HT-29 (cell line): ENCODE data around the gene PCDHGB2. TPM values are rescaled to one million over a fixed set of nuclear protein-coding genes. Genes with fewer than 3 reads are reported as not detected.

Experiments used
- total RNA-seq: library from RNA; depleted of rRNA; stranded (reverse); fragments of >200 nt; shearing (Covaris generic); gene quantifications from 2 replicates; pipeline ENCODE4 v1.2.3, GENCODE V29; 2014; rRNA removed

PCDHGB2 gene
- total RNA-seq, 1 experiment from 2014 or later = not detected

Other genes starting within 250 kb of the PCDHGB2 start
- not detected in 2 replicates for gene PCDHB4, start 238.2 kb upstream of the PCDHGB2 start, total RNA-seq
- gene PCDHB5, start 224.8 kb upstream of the PCDHGB2 start, total RNA-seq = not detected in 2 replicates
- not detected in 2 replicates for gene PCDHB6, start 209.9 kb upstream of the PCDHGB2 start, total RNA-seq
- 0.05 TPM in 2 replicates for gene PCDHB7, start 187.3 kb upstream of the PCDHGB2 start, total RNA-seq
- gene PCDHB8, start 182.2 kb upstream of the PCDHGB2 start, total RNA-seq = 0.16 TPM in 1 of 2 replicates, not detected in the other
- gene PCDHB16, start 177.6 kb upstream of the PCDHGB2 start, total RNA-seq = 0.05 and 0.69 TPM in 2 replicates
- gene PCDHB9, start 172.8 kb upstream of the PCDHGB2 start, total RNA-seq = 0.03 and 0.25 TPM in 2 replicates
- gene PCDHB10, start 167.6 kb upstream of the PCDHGB2 start, total RNA-seq = 0.05 TPM in 1 of 2 replicates, not detected in the other
- gene PCDHB11, start 160.4 kb upstream of the PCDHGB2 start, total RNA-seq = 0.23 TPM in 1 of 2 replicates, not detected in the other
- gene PCDHB12, start 151.3 kb upstream of the PCDHGB2 start, total RNA-seq = 0.13 and 0.18 TPM in 2 replicates
- 0.05 and 0.15 TPM in 2 replicates for gene PCDHB13, start 146.1 kb upstream of the PCDHGB2 start, total RNA-seq
- 0.18 and 0.31 TPM in 2 replicates for gene PCDHB14, start 136.7 kb upstream of the PCDHGB2 start, total RNA-seq
- gene PCDHB15, start 114.6 kb upstream of the PCDHGB2 start, total RNA-seq = 0.05 and 0.20 TPM in 2 replicates
- gene SLC25A2, start 55.9 kb upstream of the PCDHGB2 start, total RNA-seq = 0.33 TPM in 1 of 2 replicates, not detected in the other
- gene TAF7, start 39.2 kb upstream of the PCDHGB2 start, total RNA-seq = 36.5 and 44.4 TPM in 2 replicates
- 0.21 and 0.61 TPM in 2 replicates for gene PCDHGA1, start 29.5 kb upstream of the PCDHGB2 start, total RNA-seq
- gene PCDHGA2, start 21.2 kb upstream of the PCDHGB2 start, total RNA-seq = 0.03 and 0.05 TPM in 2 replicates
- gene PCDHGA3, start 16.2 kb upstream of the PCDHGB2 start, total RNA-seq = 0.10 TPM in 1 of 2 replicates, not detected in the other
- gene PCDHGB1, start 9.9 kb upstream of the PCDHGB2 start, total RNA-seq = 0.10 and 0.23 TPM in 2 replicates
- gene PCDHGA4, start 5.0 kb upstream of the PCDHGB2 start, total RNA-seq = 0.05 TPM in 1 of 2 replicates, not detected in the other
- 0.13 TPM in 2 replicates for gene PCDHGA5, start 4.2 kb downstream of the PCDHGB2 start, total RNA-seq
- gene PCDHGB3, start 10.2 kb downstream of the PCDHGB2 start, total RNA-seq = 0.41 and 0.47 TPM in 2 replicates
- gene PCDHGA6, start 13.9 kb downstream of the PCDHGB2 start, total RNA-seq = 0.21 and 0.48 TPM in 2 replicates
- gene PCDHGA7, start 22.7 kb downstream of the PCDHGB2 start, total RNA-seq = 0.03 TPM in 1 of 2 replicates, not detected in the other
- gene PCDHGB4, start 27.7 kb downstream of the PCDHGB2 start, total RNA-seq = 0.05 TPM in 1 of 2 replicates, not detected in the other
- 0.10 TPM in 1 of 2 replicates, not detected in the other for gene PCDHGA8, start 32.6 kb downstream of the PCDHGB2 start, total RNA-seq
- not detected in 2 replicates for gene PCDHGB5, start 38.0 kb downstream of the PCDHGB2 start, total RNA-seq
- gene PCDHGA9, start 42.8 kb downstream of the PCDHGB2 start, total RNA-seq = 0.31 and 0.50 TPM in 2 replicates
- gene PCDHGB6, start 48.0 kb downstream of the PCDHGB2 start, total RNA-seq = 0.18 and 0.33 TPM in 2 replicates
- gene PCDHGA10, start 53.0 kb downstream of the PCDHGB2 start, total RNA-seq = 2.8 and 4.3 TPM in 2 replicates
- 0.66 and 2.1 TPM in 2 replicates for gene PCDHGB7, start 57.7 kb downstream of the PCDHGB2 start, total RNA-seq
- 0.13 and 0.64 TPM in 2 replicates for gene PCDHGA11, start 61.1 kb downstream of the PCDHGB2 start, total RNA-seq
- gene PCDHGA12, start 70.5 kb downstream of the PCDHGB2 start, total RNA-seq = 0.13 and 0.37 TPM in 2 replicates
- 1.8 and 2.1 TPM in 2 replicates for gene PCDHGC3, start 116.0 kb downstream of the PCDHGB2 start, total RNA-seq
- 1.7 TPM in 1 of 2 replicates, not detected in the other for gene PCDHGC4, start 125.0 kb downstream of the PCDHGB2 start, total RNA-seq
- 0.61 TPM in 1 of 2 replicates, not detected in the other for gene PCDHGC5, start 129.1 kb downstream of the PCDHGB2 start, total RNA-seq